ENCODE measurements around the gene TENM3.

Gene TENM3

GRCh38 chr4:182697094-182697493 lies 453.9 kb downstream of the TENM3 start:
- no peak for DNase-seq (ENCODE audit: extremely low spot score)
- POLR2A ChIA-PET: no interaction called here
- CTCF ChIA-PET: no interaction called here
- no peak for TF ChIP-seq CTCF (IDR thresholded peaks at IDR 0.05; ENCODE audit: control extremely low read depth, extremely low read depth, low read depth, missing control alignments)

GRCh38 chr4:182698212-182698611 lies 455.0 kb downstream of the TENM3 start:
- POLR2A ChIA-PET: no interaction called here
- no peak for TF ChIP-seq CTCF (IDR thresholded peaks at IDR 0.05; ENCODE audit: control extremely low read depth, extremely low read depth, low read depth, missing control alignments)
- DNase-seq (ENCODE audit: extremely low spot score): no peak
- CTCF ChIA-PET: no interaction called here

- DNase-seq (ENCODE audit: extremely low spot score): no peak
- TF ChIP-seq CTCF (IDR thresholded peaks at IDR 0.05; ENCODE audit: control extremely low read depth, extremely low read depth, low read depth, missing control alignments): no peak
- ChIA-PET POLR2A (no interaction called here), CTCF (interaction anchor here (1.1 to 1.2 kb wide), 2 partner anchors 11 to 12 kb away, joined by 3 read pairs; no protein-coding TSS in a partner anchor)
Observed at GRCh38 chr4:182699201-182699600, 456.0 kb downstream of the TENM3 start.

GRCh38 chr4:182699795-182700194 lies 456.6 kb downstream of the TENM3 start:
- TF ChIP-seq CTCF (IDR thresholded peaks at IDR 0.05; ENCODE audit: control extremely low read depth, extremely low read depth, low read depth, missing control alignments): no peak
- ChIA-PET POLR2A (no interaction called here), CTCF (interaction anchor here (1.0 to 1.2 kb wide), 3 partner anchors 10 to 18 kb away, joined by 3 read pairs; no protein-coding TSS in a partner anchor)
- DNase-seq (ENCODE audit: extremely low spot score): no peak

- CTCF ChIA-PET: interaction anchor here (1.0 to 1.2 kb wide), 2 partner anchors 13 to 18 kb away, joined by 3 read pairs; no protein-coding TSS in a partner anchor
- no peak for DNase-seq (ENCODE audit: extremely low spot score)
- POLR2A ChIA-PET: no interaction called here
- TF ChIP-seq CTCF (IDR thresholded peaks at IDR 0.05; ENCODE audit: control extremely low read depth, extremely low read depth, low read depth, missing control alignments): no peak
Observed at GRCh38 chr4:182700362-182701160, 457.4 kb downstream of the TENM3 start.

GRCh38 chr4:182704077-182704476 lies 460.9 kb downstream of the TENM3 start:
- CTCF ChIA-PET: no interaction called here
- no peak for DNase-seq (ENCODE audit: extremely low spot score)
- TF ChIP-seq CTCF (IDR thresholded peaks at IDR 0.05; ENCODE audit: control extremely low read depth, extremely low read depth, low read depth, missing control alignments): no peak
- POLR2A ChIA-PET: no interaction called here

All from GM10248 (cell line).